Mesendoderm (in vitro differentiated cells): Measurements from ENCODE around the gene FLT4. TPM values are rescaled to one million over a fixed set of nuclear protein-coding genes. Genes with fewer than 3 reads are reported as not detected.

Source experiments
- DNase-seq: peaks from one replicate; pipeline ENCODE4 v3.0.0; 2013
- H2AK5ac ChIP-seq: 2 replicates; pipeline ENCODE4 v1.6.1; 2013; ENCODE audit warnings: low read length, inconsistent platforms
- H2BK120ac ChIP-seq: 2 replicates; pipeline ENCODE4 v1.6.1; 2013; ENCODE audit warnings: low read depth, mild to moderate bottlenecking, low read length, moderate library complexity, mixed read lengths
- H2BK15ac ChIP-seq: replicated peaks from 2 replicates; pipeline ENCODE4 v1.6.1; 2013; ENCODE audit warnings: low read depth, mild to moderate bottlenecking, moderate library complexity
- H2BK5ac ChIP-seq: 2 replicates; pipeline ENCODE4 v1.6.1; 2013; ENCODE audit warnings: low read length, inconsistent platforms
- H3K18ac ChIP-seq: 2 replicates; pipeline ENCODE4 v1.6.1; 2013; ENCODE audit warnings: mild to moderate bottlenecking, low read length, mixed read lengths
- H3K23ac ChIP-seq: one replicate; pipeline ENCODE4 v1.6.1; 2013; ENCODE audit warnings: low read length
- H3K27ac ChIP-seq: 2 replicates; pipeline ENCODE4 v1.5.1; 2013; ENCODE audit warnings: low read depth, mild to moderate bottlenecking, inconsistent platforms, low read length, moderate library complexity
- H3K27me3 ChIP-seq: 2 replicates; pipeline ENCODE4 v1.6.1; 2013; ENCODE audit warnings: low read length, control low read depth, mild to moderate bottlenecking, inconsistent platforms; ENCODE audit not compliant: insufficient read depth, poor library complexity
- H3K36me3 ChIP-seq: 2 replicates; pipeline ENCODE4 v1.6.1; 2013; ENCODE audit warnings: low read length, inconsistent platforms; ENCODE audit not compliant: control insufficient read depth, insufficient read depth
- H3K4ac ChIP-seq: one replicate; pipeline ENCODE4 v1.6.1; 2013; ENCODE audit warnings: low read depth, mild to moderate bottlenecking, low read length, moderate library complexity
- H3K4me1 ChIP-seq: 2 replicates; pipeline ENCODE4 v1.6.1; 2013; ENCODE audit warnings: low read depth, low read length, inconsistent platforms; ENCODE audit not compliant: control insufficient read depth
- H3K4me2 ChIP-seq: 2 replicates; pipeline ENCODE4 v1.6.1; 2013; ENCODE audit warnings: low read length
- H3K4me3 ChIP-seq: 2 replicates; pipeline ENCODE4 v1.5.1; 2013; ENCODE audit warnings: mild to moderate bottlenecking, low read length
- H3K56ac ChIP-seq: one replicate; pipeline ENCODE4 v1.6.1; 2013; ENCODE audit warnings: low read length
- H3K79me1 ChIP-seq: 2 replicates; pipeline ENCODE4 v1.6.1; 2013; ENCODE audit warnings: low read length, inconsistent platforms
- H3K79me2 ChIP-seq: 2 replicates; pipeline ENCODE4 v1.6.1; 2013; ENCODE audit warnings: mild to moderate bottlenecking, low read length; ENCODE audit not compliant: control insufficient read depth, insufficient read depth
- H3K9ac ChIP-seq: 2 replicates; pipeline ENCODE4 v1.6.1; 2013; ENCODE audit warnings: low read length, inconsistent platforms
- H4K5ac ChIP-seq: one replicate; pipeline ENCODE4 v1.6.1; 2013; ENCODE audit warnings: low read length
- H4K8ac ChIP-seq: one replicate; pipeline ENCODE4 v1.6.1; 2013; ENCODE audit warnings: low read depth, mild to moderate bottlenecking, control low read depth, low read length, moderate library complexity
- WGBS: extraction: QIAGEN DNeasy Blood & Tissue Kit; methylation state at CpG from one replicate; pipeline ENCODE4 v1.1.7; 2013; ENCODE audit warnings: low lambda C conversion rate, missing lambda C conversion rate; ENCODE audit not compliant: insufficient coverage; ENCODE audit errors: extremely low coverage; 5-methylcytosine and 5-hydroxymethylcytosine counted together
- polyA plus RNA-seq, 2 experiments: library from polyadenylated mRNA; stranded (reverse); fragments of 200-250 nt; gene quantifications; one replicate each; pipeline ENCODE4 v1.2.3, GENCODE V29; 2013

Gene FLT4
- polyA plus RNA-seq (2013, experiment 1 of 2): 1.9 TPM
- polyA plus RNA-seq (2013, experiment 2 of 2): 2.4 TPM

DNA sequence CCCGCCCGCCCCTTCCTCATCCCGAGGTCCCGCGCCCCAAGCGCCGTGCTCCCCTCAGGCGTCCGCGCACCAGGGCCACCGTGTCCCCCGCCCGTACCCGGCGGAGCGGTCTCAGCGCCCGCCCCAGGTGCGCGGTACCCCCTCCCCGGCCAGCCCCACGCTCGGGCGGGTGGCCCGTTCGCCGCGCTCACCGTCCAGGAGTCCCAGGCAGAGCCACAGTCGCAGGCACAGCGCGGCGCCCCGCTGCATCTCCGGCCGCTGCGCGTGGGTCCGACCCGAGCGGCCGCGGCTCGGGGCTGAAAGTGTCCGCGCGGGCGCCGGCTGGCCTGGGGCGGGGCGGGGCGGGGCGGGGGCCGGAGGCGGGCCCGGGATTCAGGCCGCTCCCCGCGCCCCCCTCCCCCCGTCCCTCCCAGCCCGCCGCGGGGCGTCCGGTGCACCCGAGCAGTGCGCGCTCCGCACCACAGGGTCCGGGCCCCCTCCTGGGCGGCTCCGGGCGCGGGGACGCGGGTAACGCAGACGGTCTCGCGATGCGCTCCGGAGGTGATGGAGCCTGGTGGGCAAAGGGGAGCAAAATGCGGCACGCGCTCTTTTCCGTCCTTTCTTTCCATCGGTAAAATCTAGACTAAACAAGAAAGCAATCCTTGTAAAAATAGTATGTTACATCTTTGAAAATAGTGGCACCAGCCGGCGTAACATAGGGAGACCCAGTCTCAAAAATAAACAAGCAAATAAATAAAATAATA lies at the start of gene FLT4:
Gene FLT4, minus strand, starts transcription at position 304 of the 743 bp plus-strand sequence. Its CDS starts 55 bp downstream, at position 249.
- H2AK5ac ChIP-seq: no peak within 1 kb of the TSS
- no peak within 1 kb of the TSS for H4K5ac ChIP-seq
- no peak within 1 kb of the TSS for H2BK5ac ChIP-seq
- DNase-seq: no peak
- no peak within 1 kb of the TSS for H3K18ac ChIP-seq
- H2BK15ac ChIP-seq: no peak within 1 kb of the TSS
- no peaks in the 10 kb centered on the region for H3K79me1 ChIP-seq
- H3K27ac ChIP-seq: no peak within 1 kb of the TSS
- H3K9ac ChIP-seq: peak within 1 kb of the TSS; percentile 59
- no peaks in the 10 kb centered on the region for H3K36me3 ChIP-seq
- no peaks in the 10 kb centered on the region for H3K4me1 ChIP-seq
- no peak within 1 kb of the TSS for H2BK120ac ChIP-seq
- peaks cover 21% of the 10 kb centered on the region for H3K27me3 ChIP-seq
- H3K4me2 ChIP-seq: peak within 1 kb of the TSS; percentile 74
- peak within 1 kb of the TSS; percentile 51 for H3K4me3 ChIP-seq
- WGBS: no CpG with 5 or more reads among the region's 89 CpGs
- H3K4ac ChIP-seq: no peak within 1 kb of the TSS
- H3K23ac ChIP-seq: no peak within 1 kb of the TSS
- H3K56ac ChIP-seq: peak within 1 kb of the TSS; percentile 67
- no peak within 1 kb of the TSS for H4K8ac ChIP-seq
- H3K79me2 ChIP-seq: no peaks in the 10 kb centered on the region

DNA sequence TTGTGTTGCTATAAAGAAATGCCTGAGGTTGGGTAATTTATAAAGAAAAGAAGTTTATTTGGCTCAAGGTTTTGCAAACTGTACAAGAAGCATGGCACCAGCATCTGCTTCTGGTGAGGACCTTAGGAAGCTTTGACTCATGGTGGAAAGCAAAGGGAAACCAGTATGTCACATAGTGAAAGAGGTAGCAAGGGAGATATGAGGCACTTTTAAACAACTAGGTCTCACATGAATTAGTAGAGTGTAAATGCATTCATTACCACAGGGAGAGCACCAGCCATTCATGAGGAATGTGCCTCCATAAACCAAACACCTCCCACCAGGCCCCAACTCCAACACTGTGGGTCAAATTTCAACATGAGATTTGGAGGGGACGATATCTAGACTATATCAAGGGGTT lies 49.6 kb upstream of the FLT4 start:
- H2BK5ac ChIP-seq: no peak overlapping the region
- no peak for DNase-seq
- no CpG with 5 or more reads among the region's 1 CpG for WGBS
- no peak overlapping the region for H4K8ac ChIP-seq
- no peak overlapping the region for H3K4me2 ChIP-seq
- no peak overlapping the region for H4K5ac ChIP-seq
- H3K79me1 ChIP-seq: no peaks in the 10 kb centered on the region
- H3K79me2 ChIP-seq: no peaks in the 10 kb centered on the region
- H3K56ac ChIP-seq: no peak overlapping the region
- no peaks in the 10 kb centered on the region for H3K4me1 ChIP-seq
- no peaks in the 10 kb centered on the region for H3K36me3 ChIP-seq
- no peak overlapping the region for H2BK15ac ChIP-seq
- no peak overlapping the region for H2BK120ac ChIP-seq
- no peak overlapping the region for H3K27ac ChIP-seq
- no peak overlapping the region for H3K4me3 ChIP-seq
- no peaks in the 10 kb centered on the region for H3K27me3 ChIP-seq
- H3K4ac ChIP-seq: no peak overlapping the region
- no peak overlapping the region for H3K18ac ChIP-seq
- H2AK5ac ChIP-seq: no peak overlapping the region
- no peak overlapping the region for H3K23ac ChIP-seq
- no peak overlapping the region for H3K9ac ChIP-seq

DNA sequence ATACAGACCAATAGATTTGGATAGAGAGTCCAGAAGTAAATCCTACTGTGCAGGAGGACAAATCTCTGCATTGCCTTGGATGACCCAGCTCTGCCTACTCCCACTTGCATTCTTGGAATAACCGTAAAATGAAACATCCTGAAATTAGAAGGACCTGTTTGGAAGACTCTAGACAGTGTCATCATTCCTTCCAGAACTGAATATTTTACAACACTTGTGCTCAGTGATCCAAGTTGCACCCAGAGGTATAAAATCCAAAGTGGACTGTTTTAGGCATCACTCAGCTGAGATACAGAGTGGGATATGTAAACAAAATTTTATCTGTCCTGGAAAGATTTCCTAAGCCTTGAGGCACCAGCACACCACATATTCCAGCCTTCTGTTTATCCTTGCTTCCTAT lies 46.7 kb upstream of the FLT4 start:
- WGBS: no CpG with 5 or more reads among the region's 1 CpG

DNA sequence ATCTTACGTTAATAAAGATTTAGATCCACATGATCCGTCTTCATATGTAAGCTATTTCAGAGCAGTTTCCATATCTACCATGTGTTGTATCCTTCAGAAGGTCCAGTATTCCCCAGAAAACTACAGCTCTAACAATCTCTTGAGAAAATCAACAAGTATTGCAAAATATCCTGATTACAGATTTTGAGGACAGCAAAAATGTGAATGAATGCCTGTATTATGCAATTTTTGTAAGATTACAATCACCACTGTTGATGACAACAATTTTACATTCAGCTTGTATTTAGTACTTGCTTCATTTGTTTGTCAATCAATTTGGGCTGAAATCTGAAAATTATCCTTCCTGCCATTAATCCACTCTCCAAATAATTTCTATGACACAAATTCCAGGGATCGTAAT lies 43.0 kb upstream of the FLT4 start:
- Histone ChIP-seq H2AK5ac (no peak overlapping the region), H3K79me2 (no peaks in the 10 kb centered on the region), H3K36me3 (no peaks in the 10 kb centered on the region), H3K56ac (no peak overlapping the region), H3K4me1 (peaks cover 4% of the 10 kb centered on the region), H3K4me3 (no peak overlapping the region), H3K18ac (no peak overlapping the region), H4K5ac (no peak overlapping the region), H3K23ac (no peak overlapping the region), H3K4me2 (no peak overlapping the region), H2BK120ac (no peak overlapping the region), H3K9ac (no peak overlapping the region), H3K27me3 (no peaks in the 10 kb centered on the region), H4K8ac (no peak overlapping the region), H2BK5ac (no peak overlapping the region), H3K4ac (no peak overlapping the region), H2BK15ac (no peak overlapping the region), H3K27ac (no peak overlapping the region), H3K79me1 (no peaks in the 10 kb centered on the region)
- no peak for DNase-seq
- no CpG with 5 or more reads among the region's 3 CpGs for WGBS

More for the DNA sequence above, 46.7 kb upstream of the FLT4 start:
- Histone ChIP-seq H3K79me2 (no peaks in the 10 kb centered on the region), H3K9ac (no peak overlapping the region), H3K4me2 (no peak overlapping the region), H3K27me3 (no peaks in the 10 kb centered on the region), H3K18ac (no peak overlapping the region), H2AK5ac (no peak overlapping the region), H3K4ac (no peak overlapping the region), H3K56ac (no peak overlapping the region), H3K27ac (no peak overlapping the region), H3K4me1 (no peaks in the 10 kb centered on the region), H3K23ac (no peak overlapping the region), H2BK120ac (no peak overlapping the region), H3K79me1 (no peaks in the 10 kb centered on the region), H3K4me3 (no peak overlapping the region), H3K36me3 (no peaks in the 10 kb centered on the region), H4K5ac (no peak overlapping the region), H2BK5ac (no peak overlapping the region), H4K8ac (no peak overlapping the region), H2BK15ac (no peak overlapping the region)
- no peak for DNase-seq

DNA sequence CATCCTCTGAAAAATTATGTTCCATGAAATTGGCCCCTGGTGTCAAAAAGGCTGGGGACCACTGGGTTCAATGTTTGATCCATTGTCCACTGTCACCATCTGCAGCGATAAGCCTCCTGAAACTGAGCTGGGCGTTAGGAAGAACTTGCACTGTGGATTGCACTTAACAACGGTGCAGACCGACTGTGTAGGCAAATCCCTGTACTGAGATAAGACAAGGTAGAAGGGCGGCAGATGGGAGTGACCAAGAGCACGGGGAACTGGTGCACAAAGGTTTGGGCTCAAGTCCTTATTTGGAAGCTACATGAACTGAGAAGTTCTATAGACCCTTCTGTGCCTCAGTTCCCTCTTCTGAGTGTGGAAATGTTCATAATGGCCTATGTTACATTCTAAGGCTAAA lies 41.6 kb upstream of the FLT4 start:
- Histone ChIP-seq H3K36me3 (no peaks in the 10 kb centered on the region), H3K27me3 (no peaks in the 10 kb centered on the region), H3K9ac (no peak overlapping the region)

DNA sequence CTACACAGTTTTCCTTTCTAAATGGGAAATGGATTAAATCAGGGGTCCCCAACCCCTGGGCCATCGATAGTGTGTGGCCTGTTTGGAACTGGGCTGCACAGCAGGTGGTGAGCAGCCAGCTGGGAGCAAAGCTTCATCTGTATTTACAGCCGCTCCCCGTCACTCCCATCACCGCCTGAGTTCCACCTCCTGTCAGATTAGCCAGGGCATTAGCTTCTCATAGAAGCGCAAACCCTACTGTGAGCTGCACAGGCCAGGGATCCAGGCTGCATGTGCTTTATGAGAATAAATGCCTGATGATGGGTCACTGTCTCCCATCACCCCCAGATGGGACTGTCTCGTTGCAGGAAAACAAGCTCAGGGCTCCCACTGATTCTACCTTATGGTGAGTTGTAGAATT lies 41.2 kb upstream of the FLT4 start:
- Histone ChIP-seq H3K79me1 (no peaks in the 10 kb centered on the region), H3K79me2 (no peaks in the 10 kb centered on the region), H3K18ac (no peak overlapping the region), H3K4ac (no peak overlapping the region), H3K56ac (no peak overlapping the region), H3K4me1 (peaks cover 4% of the 10 kb centered on the region), H3K36me3 (no peaks in the 10 kb centered on the region), H3K4me3 (no peak overlapping the region), H3K27me3 (no peaks in the 10 kb centered on the region), H3K9ac (no peak overlapping the region), H3K27ac (no peak overlapping the region), H2BK120ac (no peak overlapping the region), H2AK5ac (no peak overlapping the region), H4K8ac (no peak overlapping the region), H3K23ac (no peak overlapping the region), H2BK15ac (no peak overlapping the region), H3K4me2 (no peak overlapping the region), H2BK5ac (no peak overlapping the region), H4K5ac (no peak overlapping the region)
- WGBS: no CpG with 5 or more reads among the region's 6 CpGs
- DNase-seq: no peak

More for the DNA sequence above, 41.6 kb upstream of the FLT4 start:
- no peak overlapping the region for H3K27ac ChIP-seq
- H3K4me3 ChIP-seq: no peak overlapping the region
- no peak overlapping the region for H3K4ac ChIP-seq
- H3K18ac ChIP-seq: no peak overlapping the region
- no peak overlapping the region for H4K5ac ChIP-seq
- H3K79me1 ChIP-seq: no peaks in the 10 kb centered on the region
- no peak overlapping the region for H2AK5ac ChIP-seq
- DNase-seq: no peak
- no peak overlapping the region for H3K56ac ChIP-seq
- H3K23ac ChIP-seq: no peak overlapping the region
- no CpG with 5 or more reads among the region's 6 CpGs for WGBS
- no peak overlapping the region for H2BK5ac ChIP-seq
- H3K79me2 ChIP-seq: no peaks in the 10 kb centered on the region
- H3K4me2 ChIP-seq: no peak overlapping the region
- no peak overlapping the region for H2BK120ac ChIP-seq
- H4K8ac ChIP-seq: no peak overlapping the region
- no peak overlapping the region for H2BK15ac ChIP-seq
- peaks cover 4% of the 10 kb centered on the region for H3K4me1 ChIP-seq
